Measurements from ENCODE around the gene IGF2BP1. TPM values are rescaled to one million over a fixed set of nuclear protein-coding genes. Genes with fewer than 3 reads are reported as not detected.
"Not testable (repeated sequence)": the region's sequence is repeated elsewhere in the genome, so short reads cannot be mapped to it uniquely, and the experiment has no call there.

Gene IGF2BP1
- total RNA-seq, 2 donors from 2014 or later, result not detected

- no peaks in the 10 kb centered on the region for H3K9me3 ChIP-seq (ENCODE audit: control insufficient read depth, low read length, poor library complexity, severe bottlenecking)
- no peak overlapping the region for H3K27ac Mint-ChIP-seq
- no peak overlapping the region for H3K4me3 Mint-ChIP-seq
- peaks cover 47% of the 10 kb centered on the region for H3K27me3 Mint-ChIP-seq
- ATAC-seq (no peak), DNase-seq (no peak)
- H3K4me1 Mint-ChIP-seq, result peaks cover 3% of the 10 kb centered on the region
- peaks cover 3% of the 10 kb centered on the region for H3K36me3 Mint-ChIP-seq (ENCODE audit: low read depth)
These were observed 89.5 kb downstream of the IGF2BP1 start for GRCh38 chr17:49086649-49087048.

GRCh38 chr17:49089094-49089493 lies 91.9 kb downstream of the IGF2BP1 start:
- peaks cover 45% of the 10 kb centered on the region for H3K27me3 Mint-ChIP-seq
- no peak overlapping the region for H3K27ac Mint-ChIP-seq
- DNase-seq (no peak), ATAC-seq (no peak)
- H3K4me3 Mint-ChIP-seq, result no peak overlapping the region
- H3K36me3 Mint-ChIP-seq (ENCODE audit: low read depth), result peaks cover 3% of the 10 kb centered on the region
- H3K4me1 Mint-ChIP-seq, result peaks cover 3% of the 10 kb centered on the region
- no peaks in the 10 kb centered on the region for H3K9me3 ChIP-seq (ENCODE audit: control insufficient read depth, low read length, poor library complexity, severe bottlenecking)

- H3K27me3 Mint-ChIP-seq, result peaks cover 32% of the 10 kb centered on the region
- ATAC-seq (no peak), DNase-seq (no peak)
- no peak overlapping the region for H3K27ac Mint-ChIP-seq
- no peak overlapping the region for H3K4me3 Mint-ChIP-seq
- H3K4me1 Mint-ChIP-seq, result peaks cover 3% of the 10 kb centered on the region
- no peaks in the 10 kb centered on the region for H3K9me3 ChIP-seq (ENCODE audit: control insufficient read depth, low read length, poor library complexity, severe bottlenecking)
- peaks cover 3% of the 10 kb centered on the region for H3K36me3 Mint-ChIP-seq (ENCODE audit: low read depth)
These were observed 93.9 kb downstream of the IGF2BP1 start for GRCh38 chr17:49090878-49091594.

- Mint-ChIP-seq H3K27ac (no peak overlapping the region), H3K27me3 (peaks cover 22% of the 10 kb centered on the region), H3K4me3 (no peak overlapping the region), H3K36me3 (ENCODE audit: low read depth) (peaks cover 3% of the 10 kb centered on the region), H3K4me1 (no peaks in the 10 kb centered on the region)
- no peak for ATAC-seq
- H3K9me3 ChIP-seq (ENCODE audit: control insufficient read depth, low read length, poor library complexity, severe bottlenecking), result no peaks in the 10 kb centered on the region
- DNase-seq, result no peak
These were observed 95.9 kb downstream of the IGF2BP1 start for GRCh38 chr17:49093131-49093530.

GRCh38 chr17:49100601-49101000 lies 103.4 kb downstream of the IGF2BP1 start:
- no peak overlapping the region for H3K27ac Mint-ChIP-seq
- no peaks in the 10 kb centered on the region for H3K9me3 ChIP-seq (ENCODE audit: control insufficient read depth, low read length, poor library complexity, severe bottlenecking)
- no peaks in the 10 kb centered on the region for H3K36me3 Mint-ChIP-seq (ENCODE audit: low read depth)
- DNase-seq (no peak), ATAC-seq (no peak)
- H3K27me3 Mint-ChIP-seq, result peaks cover 11% of the 10 kb centered on the region
- peaks cover 3% of the 10 kb centered on the region for H3K4me1 Mint-ChIP-seq
- H3K4me3 Mint-ChIP-seq, result no peak overlapping the region

GRCh38 chr17:49101054-49101534 lies 103.9 kb downstream of the IGF2BP1 start:
- Mint-ChIP-seq H3K27me3 (peaks cover 11% of the 10 kb centered on the region), H3K27ac (no peak overlapping the region), H3K4me1 (peaks cover 3% of the 10 kb centered on the region), H3K4me3 (no peak overlapping the region), H3K36me3 (ENCODE audit: low read depth) (no peaks in the 10 kb centered on the region)
- no peaks in the 10 kb centered on the region for H3K9me3 ChIP-seq (ENCODE audit: control insufficient read depth, low read length, poor library complexity, severe bottlenecking)
- DNase-seq (no peak), ATAC-seq (no peak)

GRCh38 chr17:49103360-49103759 lies 106.2 kb downstream of the IGF2BP1 start:
- not testable (repeated sequence) for H3K4me1 Mint-ChIP-seq; ATAC-seq; H3K36me3 Mint-ChIP-seq (ENCODE audit: low read depth); H3K9me3 ChIP-seq (ENCODE audit: control insufficient read depth, low read length, poor library complexity, severe bottlenecking); H3K4me3 Mint-ChIP-seq; H3K27ac Mint-ChIP-seq; DNase-seq
- peaks cover 11% of the 10 kb centered on the region for H3K27me3 Mint-ChIP-seq

- no peaks in the 10 kb centered on the region for H3K9me3 ChIP-seq (ENCODE audit: control insufficient read depth, low read length, poor library complexity, severe bottlenecking)
- no peak for DNase-seq
- Mint-ChIP-seq H3K4me1 (peaks cover 3% of the 10 kb centered on the region), H3K4me3 (no peak overlapping the region), H3K36me3 (ENCODE audit: low read depth) (no peaks in the 10 kb centered on the region), H3K27ac (no peak overlapping the region), H3K27me3 (peaks cover 11% of the 10 kb centered on the region)
- ATAC-seq, result no peak
These were observed 107.4 kb downstream of the IGF2BP1 start for GRCh38 chr17:49104511-49105074.

Other genes with a start within 250 kb of the IGF2BP1 start
- not detected for gene TTLL6, start 180.2 kb upstream of the IGF2BP1 start, total RNA-seq
- 100 to 1,000 TPM; 152 to 154 TPM for gene CALCOCO2, start 166.3 kb upstream of the IGF2BP1 start, total RNA-seq
- 10 to 100 TPM; 17.3 to 25.7 TPM for gene ATP5MC1, start 104.6 kb upstream of the IGF2BP1 start, total RNA-seq
- 10 to 100 TPM; 78.9 to 84.5 TPM for gene UBE2Z, start 89.0 kb upstream of the IGF2BP1 start, total RNA-seq
- 10 to 100 TPM; 53.8 to 70.6 TPM for gene SNF8, start 52.5 kb upstream of the IGF2BP1 start, total RNA-seq
- not detected for gene GIP, start 28.8 kb upstream of the IGF2BP1 start, total RNA-seq
- gene B4GALNT2, start 135.4 kb downstream of the IGF2BP1 start, total RNA-seq, result under 1 TPM; 0.15 to 0.18 TPM
- gene GNGT2, start 213.2 kb downstream of the IGF2BP1 start, total RNA-seq, result 1 to 10 TPM; 3.0 to 4.4 TPM
- 10 to 100 TPM in 1 of 2 donors, 1 to 10 TPM in 1; 6.5 to 10.5 TPM for gene ABI3, start 213.3 kb downstream of the IGF2BP1 start, total RNA-seq
- not detected for gene PHOSPHO1, start 233.4 kb downstream of the IGF2BP1 start, total RNA-seq